GM23338 (cell line): ENCODE results near the gene BMP8B.

ENCODE experiments used
- CTCF ChIP-seq, 2 experiments: fragments of 200-600 bp in 1 of 2; sonication (generic) in 1 of 2; conservative IDR thresholded peaks; 2 replicates each; pipeline versions ENCODE4 v1.5.1 to v1.6.1; 2016 to 2017; ENCODE audit warnings: antibody characterized with exemption in 2 of 2, low read depth in 2 of 2, mild to moderate bottlenecking in 2 of 2, moderate library complexity in 1 of 2
- EZH2 ChIP-seq: fragments of 200-600 bp; sonication (generic); IDR thresholded peaks from one replicate; pipeline ENCODE4 v1.8.0; 2017; ENCODE audit warnings: antibody characterized with exemption, mild to moderate bottlenecking, low read depth; ENCODE audit not compliant: unreplicated experiment
- EZH2phosphoT487 ChIP-seq: fragments of 200-600 bp; sonication (generic); IDR thresholded peaks from one replicate; pipeline ENCODE4 v1.8.1; 2018; ENCODE audit warnings: antibody characterized with exemption; ENCODE audit not compliant: unreplicated experiment
- JUNB ChIP-seq: IDR thresholded peaks from one replicate; pipeline ENCODE4 v1.6.1; 2016; ENCODE audit warnings: antibody characterized with exemption; ENCODE audit not compliant: unreplicated experiment
- REST ChIP-seq: IDR thresholded peaks from one replicate; pipeline ENCODE4 v1.6.1; 2018; ENCODE audit warnings: antibody characterized with exemption; ENCODE audit not compliant: unreplicated experiment
- ZNF114 ChIP-seq: fragments of 250-450 bp; sonication (Bioruptor Pico); IDR thresholded peaks from 2 replicates; pipeline ENCODE4 v1.5.0; 2020; ENCODE audit warnings: mild to moderate bottlenecking, moderate library complexity

- TF ChIP-seq EZH2phosphoT487 (no peak), CTCF (conservative IDR thresholded peaks at IDR 0.05; ENCODE audit: low read depth in 2 of 2) (no peak), REST (no peak), ZNF114 (CRISPR knock-in tag) (no peak), EZH2 (no peak), JUNB (no peak)
Measured at GRCh38 chr1:39833621-39834385, 45.1 kb upstream of the BMP8B start.
